ENCODE data around the gene CALML3.

DNA sequence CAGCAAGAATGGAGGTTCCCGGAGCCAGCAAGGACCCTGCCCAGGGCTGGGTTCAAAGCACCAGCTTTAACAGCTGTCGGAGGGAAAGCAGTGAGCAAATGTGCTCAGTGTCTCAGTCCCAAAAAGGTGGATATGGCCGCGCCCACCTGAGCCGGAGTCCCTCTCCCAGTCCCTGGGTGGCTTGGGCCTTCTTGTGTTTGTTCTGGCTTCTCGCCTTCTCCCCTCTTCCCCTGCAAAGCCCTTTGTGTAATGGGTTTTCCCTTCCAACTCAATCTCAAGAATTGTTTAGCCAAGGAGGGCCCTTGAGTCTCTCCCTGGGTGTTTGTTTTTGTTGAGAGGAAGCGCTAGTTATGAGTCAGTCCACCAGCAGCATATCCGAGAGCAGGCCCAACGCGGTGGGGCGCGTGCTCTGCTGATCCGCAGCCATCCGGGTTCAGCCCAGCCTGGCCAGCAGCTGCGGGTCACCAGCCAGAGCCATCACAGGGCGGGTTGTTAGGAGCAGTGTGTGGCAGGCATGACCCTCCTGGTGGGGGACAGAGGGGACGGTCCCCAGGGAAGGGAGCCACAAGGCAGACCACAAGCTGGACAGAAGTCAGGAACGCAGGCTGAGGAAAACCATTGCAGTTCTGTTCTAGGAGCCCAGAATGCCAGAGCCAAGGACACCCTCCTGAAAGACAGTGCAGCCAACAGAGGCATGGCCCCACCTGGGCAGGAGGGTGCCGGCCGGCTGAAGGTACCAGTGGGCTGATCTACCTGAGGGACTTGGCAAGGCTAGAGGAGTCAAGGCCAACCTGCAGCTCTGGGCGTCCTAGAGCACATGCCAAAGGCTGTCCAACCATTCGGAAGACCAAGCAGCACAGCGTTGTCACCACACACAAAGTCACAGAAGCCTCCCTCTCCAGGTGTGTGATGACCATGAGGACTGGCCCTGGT, 21.3 kb downstream of the CALML3 start:
- TF ChIP-seq CTCF (conservative IDR thresholded peaks at IDR 0.05 in 1 of 2, IDR thresholded peaks at IDR 0.05 in 1 of 2; ENCODE audit: low read depth in 1 of 2, low read length in 2 of 2) (no peak), EZH2 (IDR thresholded peaks at IDR 0.05; ENCODE audit: low read length, missing control alignments) (no peak)
